ENCODE measurements around the gene INPP4B. TPM values are rescaled to one million over a fixed set of nuclear protein-coding genes. Genes with fewer than 3 reads are reported as not detected.

Gene INPP4B
- polyA plus RNA-seq, 1 of the 3 experiments (the other 2 are of a cell fraction): 0.08 TPM

DNA sequence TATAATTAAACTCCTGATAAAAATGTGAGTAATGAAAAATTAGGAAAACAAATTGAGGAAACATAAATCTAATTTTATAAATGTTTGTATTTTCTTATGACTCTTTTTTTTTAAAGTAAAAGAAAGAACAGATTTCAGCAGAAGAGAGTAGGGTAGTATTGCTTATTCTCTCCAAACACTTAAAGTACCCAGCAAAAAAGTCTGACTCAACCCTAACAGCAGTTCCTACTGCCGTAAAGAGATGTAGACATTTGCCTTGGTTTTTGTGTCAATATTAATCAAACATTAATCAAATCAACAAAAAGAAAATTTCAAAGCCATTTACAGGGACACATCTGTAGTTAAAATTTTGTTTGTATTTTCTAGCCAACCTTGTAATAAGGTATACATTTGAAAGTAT lies 701.3 kb downstream of the INPP4B start:
- no peaks in the 10 kb centered on the region for H3F3A ChIP-seq (replicated peaks; ENCODE audit: insufficient read depth)
- H3K4me2 ChIP-seq: no peak overlapping the region
- no peaks in the 10 kb centered on the region for H3K79me2 ChIP-seq (ENCODE audit: insufficient read depth)
- no peak for DNase-seq
- ChIA-PET POLR2A (no interaction called here), CTCF (interaction anchor here (0.6 kb wide), 1 partner anchor 22 kb away, joined by 3 read pairs; no protein-coding TSS in a partner anchor)
- H3K9me2 ChIP-seq: no peaks in the 10 kb centered on the region
- no peaks in the 10 kb centered on the region for H3K36me3 ChIP-seq (replicated peaks in 1 of 2; ENCODE audit: control insufficient read depth in 1 of 2, insufficient read depth in 2 of 2, low read length in 1 of 2)
- no peaks in the 10 kb centered on the region for H3K27me3 ChIP-seq (ENCODE audit: insufficient read depth)
- no peak for TF ChIP-seq MXI1 (IDR thresholded peaks at IDR 0.05; ENCODE audit: low read depth, low read length)
- TF ChIP-seq POLR2AphosphoS5 (IDR thresholded peaks at IDR 0.05; ENCODE audit: low read depth, low read length): no peak
- no peak for TF ChIP-seq NFIC (IDR thresholded peaks at IDR 0.05; ENCODE audit: borderline replicate concordance)
- no peak for TF ChIP-seq JUND (IDR thresholded peaks at IDR 0.05)
- no peak for TF ChIP-seq EP300 (IDR thresholded peaks at IDR 0.05; ENCODE audit: borderline replicate concordance in 1 of 2, low read depth in 1 of 2, low read length in 1 of 2)
- TF ChIP-seq GATA2 (CRISPR knock-in tag; IDR thresholded peaks at IDR 0.05): no peak
- TF ChIP-seq MEF2A (IDR thresholded peaks at IDR 0.05; ENCODE audit: borderline replicate concordance, low read depth): no peak
- no peak for TF ChIP-seq CHD2 (IDR thresholded peaks at IDR 0.05; ENCODE audit: low read length, partially characterized antibody)
- no peak for TF ChIP-seq RCOR1 (IDR thresholded peaks at IDR 0.05; ENCODE audit: low read length)
- TF ChIP-seq, protein P1, sequence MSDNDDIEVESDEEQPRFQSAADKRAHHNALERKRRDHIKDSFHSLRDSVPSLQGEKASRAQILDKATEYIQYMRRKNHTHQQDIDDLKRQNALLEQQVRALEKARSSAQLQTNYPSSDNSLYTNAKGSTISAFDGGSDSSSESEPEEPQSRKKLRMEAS (IDR thresholded peaks at IDR 0.05; ENCODE audit: low read depth): no peak
- 80% methylated on average over 1 of the region's 1 CpG for WGBS (ENCODE audit: low lambda C conversion rate)
- no peak overlapping the region for H2AFZ ChIP-seq (ENCODE audit: low read depth)
- H3K4me1 ChIP-seq (ENCODE audit: control insufficient read depth in 1 of 2, insufficient read depth in 2 of 2, low read depth in 1 of 2, low read length in 1 of 2): no peaks in the 10 kb centered on the region; a peak in 1 of 4 replicates
- no peak overlapping the region for H3K27ac ChIP-seq (ENCODE audit: low read depth in 2 of 2, low read length in 1 of 2)
- H3K4me3 ChIP-seq (ENCODE audit: low read depth in 2 of 2, low read length in 1 of 2): no peak overlapping the region
- no peaks in the 10 kb centered on the region for H4K20me1 ChIP-seq (ENCODE audit: insufficient read depth)
- no peak overlapping the region for H3K9ac ChIP-seq
- H3K9me3 ChIP-seq: no peaks in the 10 kb centered on the region

DNA sequence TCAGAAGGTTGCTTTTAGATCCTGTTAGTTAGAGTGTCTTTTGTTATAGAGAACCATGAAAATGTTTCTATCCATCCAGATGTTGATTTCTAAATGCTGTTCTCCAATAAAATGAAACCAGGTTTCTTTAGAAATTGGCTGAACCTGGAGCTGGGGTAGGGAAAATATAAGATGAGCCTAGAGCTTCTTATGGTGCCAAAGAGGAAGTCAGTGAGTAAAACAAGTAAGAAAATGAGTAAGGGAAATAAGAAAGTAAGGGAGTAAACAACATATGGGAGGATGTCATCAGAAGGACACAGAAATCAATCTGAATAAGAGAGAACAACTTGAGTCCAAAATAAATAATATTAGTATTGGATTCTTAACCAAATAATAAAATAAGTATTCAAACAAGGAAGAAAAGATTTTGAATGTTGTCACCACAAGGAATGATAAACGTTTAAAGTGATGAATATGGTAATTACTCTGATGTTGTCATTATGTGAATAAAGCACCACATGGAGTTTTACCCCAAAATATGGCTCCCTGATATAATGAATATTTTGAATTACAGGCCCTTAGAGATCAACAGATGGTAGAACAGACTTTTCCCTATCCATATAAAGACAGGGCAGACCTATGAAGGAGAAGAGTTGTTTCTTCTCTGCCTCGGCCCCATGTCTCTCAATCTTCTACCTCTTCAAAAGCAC lies 703.6 kb downstream of the INPP4B start:
- H3K36me3 ChIP-seq (replicated peaks in 1 of 2; ENCODE audit: control insufficient read depth in 1 of 2, insufficient read depth in 2 of 2, low read length in 1 of 2): no peaks in the 10 kb centered on the region
- ChIA-PET POLR2A (no interaction called here), CTCF (no interaction called here)
- no peak overlapping the region for H3K4me3 ChIP-seq (ENCODE audit: low read depth in 2 of 2, low read length in 1 of 2)
- no peaks in the 10 kb centered on the region for H3K9me2 ChIP-seq
- no peak overlapping the region for H3K9ac ChIP-seq
- TF ChIP-seq TAF1 (IDR thresholded peaks at IDR 0.05; ENCODE audit: borderline replicate concordance, low read depth, low read length) (no peak), RXRA (IDR thresholded peaks at IDR 0.05; ENCODE audit: borderline replicate concordance, low read depth) (no peak), TCF12 (IDR thresholded peaks at IDR 0.05) (no peak), EP300 (IDR thresholded peaks at IDR 0.05; ENCODE audit: borderline replicate concordance in 1 of 2, low read depth in 1 of 2, low read length in 1 of 2) (no peak), ELF1 (IDR thresholded peaks at IDR 0.05) (no peak)
- TF ChIP-seq, protein P2, sequence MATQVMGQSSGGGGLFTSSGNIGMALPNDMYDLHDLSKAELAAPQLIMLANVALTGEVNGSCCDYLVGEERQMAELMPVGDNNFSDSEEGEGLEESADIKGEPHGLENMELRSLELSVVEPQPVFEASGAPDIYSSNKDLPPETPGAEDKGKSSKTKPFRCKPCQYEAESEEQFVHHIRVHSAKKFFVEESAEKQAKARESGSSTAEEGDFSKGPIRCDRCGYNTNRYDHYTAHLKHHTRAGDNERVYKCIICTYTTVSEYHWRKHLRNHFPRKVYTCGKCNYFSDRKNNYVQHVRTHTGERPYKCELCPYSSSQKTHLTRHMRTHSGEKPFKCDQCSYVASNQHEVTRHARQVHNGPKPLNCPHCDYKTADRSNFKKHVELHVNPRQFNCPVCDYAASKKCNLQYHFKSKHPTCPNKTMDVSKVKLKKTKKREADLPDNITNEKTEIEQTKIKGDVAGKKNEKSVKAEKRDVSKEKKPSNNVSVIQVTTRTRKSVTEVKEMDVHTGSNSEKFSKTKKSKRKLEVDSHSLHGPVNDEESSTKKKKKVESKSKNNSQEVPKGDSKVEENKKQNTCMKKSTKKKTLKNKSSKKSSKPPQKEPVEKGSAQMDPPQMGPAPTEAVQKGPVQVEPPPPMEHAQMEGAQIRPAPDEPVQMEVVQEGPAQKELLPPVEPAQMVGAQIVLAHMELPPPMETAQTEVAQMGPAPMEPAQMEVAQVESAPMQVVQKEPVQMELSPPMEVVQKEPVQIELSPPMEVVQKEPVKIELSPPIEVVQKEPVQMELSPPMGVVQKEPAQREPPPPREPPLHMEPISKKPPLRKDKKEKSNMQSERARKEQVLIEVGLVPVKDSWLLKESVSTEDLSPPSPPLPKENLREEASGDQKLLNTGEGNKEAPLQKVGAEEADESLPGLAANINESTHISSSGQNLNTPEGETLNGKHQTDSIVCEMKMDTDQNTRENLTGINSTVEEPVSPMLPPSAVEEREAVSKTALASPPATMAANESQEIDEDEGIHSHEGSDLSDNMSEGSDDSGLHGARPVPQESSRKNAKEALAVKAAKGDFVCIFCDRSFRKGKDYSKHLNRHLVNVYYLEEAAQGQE (IDR thresholded peaks at IDR 0.05; ENCODE audit: low read depth, low read length): no peak
- WGBS (ENCODE audit: low lambda C conversion rate): 91% methylated on average over 2 of the region's 2 CpGs
- H2AFZ ChIP-seq (ENCODE audit: low read depth): no peak overlapping the region
- no peak overlapping the region for H3K4me2 ChIP-seq
- DNase-seq: no peak
- no peaks in the 10 kb centered on the region for H3F3A ChIP-seq (replicated peaks; ENCODE audit: insufficient read depth)
- H3K4me1 ChIP-seq (ENCODE audit: control insufficient read depth in 1 of 2, insufficient read depth in 2 of 2, low read depth in 1 of 2, low read length in 1 of 2): no peaks in the 10 kb centered on the region; a peak in 1 of 4 replicates
- no peaks in the 10 kb centered on the region for H3K9me3 ChIP-seq
- no peak overlapping the region for H3K27ac ChIP-seq (ENCODE audit: low read depth in 2 of 2, low read length in 1 of 2)
- no peaks in the 10 kb centered on the region for H4K20me1 ChIP-seq (ENCODE audit: insufficient read depth)
- H3K79me2 ChIP-seq (ENCODE audit: insufficient read depth): no peaks in the 10 kb centered on the region
- no peaks in the 10 kb centered on the region for H3K27me3 ChIP-seq (ENCODE audit: insufficient read depth)
